ENCODE results near the gene LITAF. TPM values are rescaled to one million over a fixed set of nuclear protein-coding genes. Genes with fewer than 3 reads are reported as not detected.
"Not testable (repeated sequence)": the region's sequence is repeated elsewhere in the genome, so short reads cannot be mapped to it uniquely, and the experiment has no call there.

The LITAF gene
- polyA plus RNA-seq, 1 donor: 30.5 TPM

DNA sequence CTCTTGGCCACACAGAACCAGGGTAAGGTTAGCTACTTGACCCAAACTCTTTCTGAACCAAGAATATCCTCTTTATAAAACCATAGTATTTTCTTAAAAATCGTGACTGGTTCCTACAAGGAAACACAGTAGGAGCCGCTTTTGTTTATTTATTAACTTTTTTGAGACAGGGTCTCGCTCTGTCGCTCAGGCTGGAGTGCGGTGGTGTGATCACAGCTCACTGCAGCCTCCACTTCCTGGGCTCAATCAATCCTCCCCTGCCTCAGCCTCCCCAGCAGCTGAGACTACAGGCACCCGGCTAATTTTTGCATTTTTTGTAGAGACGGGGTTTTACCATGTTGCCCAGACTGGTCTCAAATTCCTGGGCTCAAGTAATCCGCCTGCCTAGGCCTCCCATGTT lies 14.7 kb upstream of the LITAF start:
- no peak for DNase-seq (ENCODE audit: low read depth)

DNA sequence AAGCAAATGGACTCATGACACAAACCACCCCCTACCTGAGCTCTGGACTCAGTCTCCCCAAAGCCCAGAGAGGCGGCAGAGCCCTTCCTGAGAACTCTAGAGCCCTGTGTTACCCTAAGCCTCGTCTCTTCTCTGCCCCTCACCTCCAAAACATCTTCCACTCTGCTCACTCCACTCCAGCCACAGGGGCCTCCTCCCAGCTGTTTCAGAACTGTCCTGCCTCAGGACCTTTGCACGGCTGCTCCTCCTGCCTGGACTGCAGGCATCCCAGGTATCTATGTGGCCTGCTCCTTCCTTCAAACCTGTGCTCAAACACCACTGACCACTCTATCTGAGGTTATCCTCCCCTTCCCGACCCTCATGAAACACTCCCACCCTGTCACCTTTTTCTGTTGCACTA lies 12.9 kb upstream of the LITAF start:
- DNase-seq (ENCODE audit: low read depth): no peak

DNA sequence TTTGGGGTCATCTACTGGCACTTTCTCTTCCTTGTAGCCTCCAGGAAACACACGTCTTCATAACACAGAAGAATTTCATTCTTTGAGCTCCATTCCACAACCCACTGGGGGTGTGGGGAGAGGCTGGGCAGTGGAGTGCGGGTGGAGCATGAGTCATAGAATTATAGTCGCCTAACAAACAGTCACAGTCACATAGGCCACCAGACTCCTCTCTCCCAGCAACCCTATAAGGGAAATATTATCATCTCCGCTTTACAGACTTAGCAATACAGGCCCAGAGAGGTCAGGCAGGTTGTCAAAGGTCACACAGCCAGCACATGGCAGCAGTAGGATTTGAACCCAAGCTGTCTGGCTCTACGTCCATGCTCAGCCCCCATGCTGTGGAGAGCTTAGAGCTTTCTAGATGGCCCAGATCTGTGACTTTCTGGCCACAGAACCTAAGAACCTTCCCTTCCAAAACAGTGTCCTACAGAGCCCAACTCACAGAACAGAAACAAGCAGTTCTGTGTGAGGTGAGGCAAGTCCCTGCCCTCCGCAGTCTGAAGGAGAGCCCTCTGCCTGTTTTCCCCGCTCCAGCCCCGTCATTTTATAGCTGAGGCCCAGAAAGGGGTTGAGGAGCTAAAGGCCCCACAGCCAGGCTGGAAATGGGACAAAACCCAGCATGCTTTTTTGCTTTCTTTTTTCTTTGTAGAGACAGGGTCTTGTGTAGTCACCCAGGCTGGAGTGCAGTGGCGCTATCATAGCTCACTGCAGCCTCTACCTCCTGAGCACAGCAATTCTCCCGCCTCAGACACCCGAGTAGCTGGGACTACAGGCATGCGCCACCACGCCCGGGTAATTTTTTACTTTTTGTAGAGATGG lies 10.7 kb upstream of the LITAF start:
- DNase-seq (ENCODE audit: low read depth): no peak

DNA sequence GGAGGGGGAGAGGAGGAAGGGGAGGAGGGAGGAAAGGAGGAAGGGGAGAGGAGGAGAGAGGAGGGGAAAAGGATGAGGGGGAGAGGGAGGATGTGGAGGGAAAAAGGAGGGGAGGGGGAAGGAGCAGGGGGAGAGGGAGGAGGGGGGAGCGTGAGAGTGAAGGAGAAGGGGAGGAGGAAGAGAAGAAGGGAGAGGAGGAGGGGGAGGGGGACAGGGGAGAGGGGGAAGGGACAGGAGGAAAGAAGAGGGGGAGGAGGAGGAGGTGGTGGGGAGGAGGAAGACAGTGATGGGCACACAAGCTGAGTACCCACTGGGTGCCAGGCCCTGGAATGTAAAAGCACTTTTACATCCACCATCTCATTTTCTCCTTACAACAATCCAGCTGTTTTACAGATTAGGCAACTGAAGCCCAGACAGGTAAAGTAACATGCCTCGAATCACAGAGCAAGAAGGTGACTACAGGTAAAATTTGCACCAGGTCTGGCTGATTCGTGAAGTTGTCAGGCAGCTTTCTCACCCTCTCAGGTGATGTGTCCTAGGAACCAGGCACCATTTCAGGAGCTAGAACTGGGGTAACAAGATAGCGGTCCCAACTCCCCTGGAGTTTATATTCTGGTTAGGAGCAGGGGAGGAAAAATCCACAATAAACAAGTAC lies 10.0 kb upstream of the LITAF start:
- no peak for DNase-seq (ENCODE audit: low read depth)

DNA sequence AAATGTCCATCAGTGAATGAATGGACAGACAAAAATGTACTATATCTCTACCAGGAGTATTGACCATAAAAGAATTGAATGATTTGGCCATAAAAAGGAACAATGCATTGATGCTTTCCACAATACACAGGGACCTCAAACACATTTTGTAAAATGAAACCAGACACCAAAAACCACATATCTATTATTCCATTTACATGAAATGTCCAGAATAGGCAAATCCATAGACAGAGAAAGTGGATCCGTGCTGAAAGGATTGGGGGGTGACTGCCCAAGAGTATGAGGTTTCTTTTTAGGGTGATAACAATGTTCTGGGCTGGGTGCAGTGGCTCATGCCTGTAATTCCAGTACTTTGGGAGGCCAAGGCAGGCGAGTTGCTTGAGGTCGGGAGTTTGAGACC lies 6.9 kb upstream of the LITAF start:
- no peak for DNase-seq (ENCODE audit: low read depth)

DNA sequence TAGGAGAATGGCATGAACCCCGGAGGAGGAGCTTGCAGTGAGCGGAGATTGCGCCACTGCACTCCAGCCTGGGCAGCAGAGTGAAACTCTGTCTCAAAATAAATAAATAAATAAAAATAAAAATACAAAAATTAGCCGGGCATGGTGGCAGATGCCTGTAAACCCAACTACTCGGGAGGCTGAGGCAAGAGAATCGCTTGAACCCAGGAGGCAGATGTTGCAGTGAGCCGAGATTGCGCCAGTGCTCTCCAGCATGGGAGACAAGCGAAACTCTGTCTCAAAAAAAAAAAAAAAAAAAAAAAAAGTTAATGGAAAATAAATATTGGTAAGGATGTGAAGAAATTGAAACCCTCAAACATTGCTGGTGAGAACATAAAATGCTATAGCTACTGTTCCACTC lies 6.4 kb upstream of the LITAF start:
- not testable (repeated sequence) for DNase-seq (ENCODE audit: low read depth)

DNA sequence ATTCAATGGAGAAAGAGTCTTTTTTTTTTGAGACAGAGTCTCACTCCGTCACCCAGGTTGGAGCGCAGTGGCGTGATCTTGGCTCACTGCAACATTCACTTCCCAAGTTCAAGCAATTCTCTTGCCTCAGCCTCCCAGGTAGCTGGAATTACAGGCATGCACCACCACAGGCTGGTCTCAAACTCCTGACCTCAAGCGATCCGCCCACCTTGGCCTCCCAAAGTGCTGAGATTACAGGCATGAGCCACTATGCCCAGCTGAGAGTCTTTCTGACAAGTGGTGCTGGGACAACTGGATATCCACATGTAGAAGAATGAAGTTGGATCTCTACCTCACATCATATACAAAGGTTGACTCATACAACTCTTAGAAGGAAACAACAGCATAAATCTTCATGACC lies 4.9 kb upstream of the LITAF start:
- DNase-seq (ENCODE audit: low read depth): not testable (repeated sequence)

DNA sequence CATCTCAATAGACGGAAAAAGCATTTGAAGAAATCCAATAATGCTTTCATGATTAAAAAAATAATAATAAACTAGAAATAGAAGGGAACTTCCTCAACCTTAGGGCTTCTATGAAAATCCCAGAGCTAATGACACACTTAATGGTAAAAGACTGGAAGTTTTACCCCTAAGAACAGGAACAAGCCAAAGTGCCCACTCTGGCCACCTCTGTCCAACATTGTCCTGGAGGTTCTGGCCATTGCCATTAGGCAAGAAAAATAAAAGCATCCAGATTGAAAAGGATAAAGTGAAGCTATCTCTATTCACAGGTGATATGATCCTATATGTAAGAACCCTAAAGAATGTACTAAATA lies 2.5 kb upstream of the LITAF start:
- no peak for DNase-seq (ENCODE audit: low read depth)

DNA sequence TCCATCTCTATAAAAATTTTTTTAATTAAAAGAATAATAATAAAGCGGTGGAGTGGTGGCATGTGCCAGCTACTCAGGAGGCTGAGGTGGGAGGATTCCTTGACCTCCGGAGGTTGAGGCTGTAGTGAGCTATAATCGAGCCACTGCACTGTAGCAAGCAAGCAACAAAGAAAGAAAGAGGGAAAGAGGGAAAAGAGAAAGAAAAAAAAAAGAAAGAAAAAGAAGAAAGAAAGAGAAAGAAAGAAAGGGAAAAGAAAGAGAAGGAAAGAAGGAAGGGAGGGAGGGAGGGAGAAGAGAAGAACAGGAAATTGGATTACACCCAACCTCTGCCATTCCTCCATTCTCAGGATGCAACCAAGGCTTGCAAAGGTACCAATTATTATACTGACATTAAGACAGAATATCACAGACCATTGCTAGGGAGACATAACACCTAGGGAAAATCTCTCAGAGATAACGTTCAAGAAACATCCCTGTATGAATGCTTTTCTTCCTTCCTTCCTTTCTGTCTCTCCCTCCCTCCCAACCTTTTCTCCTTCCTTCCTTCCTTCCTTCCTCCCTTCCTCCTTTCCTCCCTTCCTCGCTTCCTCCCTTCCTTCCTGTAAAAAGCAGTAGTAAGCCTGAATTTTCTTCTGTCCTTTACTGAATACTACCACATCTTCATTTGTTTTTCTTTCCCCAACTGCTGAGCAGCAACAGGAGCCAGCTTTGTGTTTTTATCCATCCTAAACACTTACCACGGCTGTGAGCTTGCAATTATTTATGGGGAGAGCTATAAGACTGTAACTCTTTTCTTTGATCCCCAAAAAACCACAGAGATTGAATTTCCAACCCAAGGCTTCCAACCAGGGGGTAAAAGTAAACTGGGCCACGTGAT lies 1.8 kb upstream of the LITAF start:
- no peak for DNase-seq (ENCODE audit: low read depth)

DNA sequence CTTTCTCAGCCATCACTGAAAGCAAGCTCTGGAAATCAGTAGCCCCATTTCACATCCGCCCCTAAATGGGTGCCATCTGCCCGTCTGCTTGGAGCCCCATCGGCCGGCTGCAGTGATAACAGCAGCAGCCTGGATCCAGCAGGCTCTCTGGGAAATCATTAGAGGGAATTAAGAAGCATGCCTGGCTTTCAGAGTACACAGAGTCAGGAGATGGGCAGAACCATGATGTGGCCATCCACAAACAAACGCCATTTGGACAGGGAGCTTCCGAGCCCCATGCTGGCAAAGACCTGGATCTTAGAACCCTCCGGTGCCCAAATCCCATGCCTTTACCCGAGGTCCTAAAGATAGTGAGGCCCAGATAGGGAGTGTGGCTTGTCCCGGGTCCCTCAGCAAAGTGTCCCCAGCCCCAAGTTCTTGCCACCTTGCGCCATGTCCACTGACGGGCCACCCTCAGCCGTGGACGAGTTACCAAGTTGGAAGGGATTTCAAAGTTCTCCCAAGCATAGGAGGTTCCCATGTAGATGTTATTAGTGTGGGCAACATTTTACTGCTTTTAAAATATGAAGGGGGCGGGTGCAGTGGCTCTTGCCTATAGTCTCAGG lies 1.0 kb upstream of the LITAF start:
- no peak for DNase-seq (ENCODE audit: low read depth)

DNA sequence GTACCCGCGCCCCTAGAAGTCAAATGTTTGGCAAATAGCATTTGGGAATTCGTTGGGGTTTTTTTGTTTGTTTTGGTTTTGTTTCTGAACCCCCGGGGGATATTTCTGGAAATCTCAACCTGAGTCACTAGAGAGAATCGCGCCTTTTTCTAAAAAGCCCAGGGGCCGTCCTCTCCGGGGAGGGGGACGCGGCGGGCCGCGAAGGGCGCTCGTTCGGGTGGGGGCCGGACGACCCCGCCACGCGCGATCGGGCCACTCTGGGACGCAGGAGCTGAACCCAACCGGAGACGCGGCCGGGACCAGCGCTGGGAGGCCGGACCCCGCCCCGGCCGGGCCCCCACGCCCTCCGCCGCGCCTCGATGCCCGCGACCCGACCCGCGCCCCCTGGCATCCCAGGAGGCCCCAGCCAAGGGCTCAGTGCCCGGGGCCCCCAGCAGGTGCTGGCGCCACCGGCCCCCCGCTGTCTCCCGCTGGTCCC lies 302 bp downstream of the LITAF start:
- no peak for DNase-seq (ENCODE audit: low read depth)

DNA sequence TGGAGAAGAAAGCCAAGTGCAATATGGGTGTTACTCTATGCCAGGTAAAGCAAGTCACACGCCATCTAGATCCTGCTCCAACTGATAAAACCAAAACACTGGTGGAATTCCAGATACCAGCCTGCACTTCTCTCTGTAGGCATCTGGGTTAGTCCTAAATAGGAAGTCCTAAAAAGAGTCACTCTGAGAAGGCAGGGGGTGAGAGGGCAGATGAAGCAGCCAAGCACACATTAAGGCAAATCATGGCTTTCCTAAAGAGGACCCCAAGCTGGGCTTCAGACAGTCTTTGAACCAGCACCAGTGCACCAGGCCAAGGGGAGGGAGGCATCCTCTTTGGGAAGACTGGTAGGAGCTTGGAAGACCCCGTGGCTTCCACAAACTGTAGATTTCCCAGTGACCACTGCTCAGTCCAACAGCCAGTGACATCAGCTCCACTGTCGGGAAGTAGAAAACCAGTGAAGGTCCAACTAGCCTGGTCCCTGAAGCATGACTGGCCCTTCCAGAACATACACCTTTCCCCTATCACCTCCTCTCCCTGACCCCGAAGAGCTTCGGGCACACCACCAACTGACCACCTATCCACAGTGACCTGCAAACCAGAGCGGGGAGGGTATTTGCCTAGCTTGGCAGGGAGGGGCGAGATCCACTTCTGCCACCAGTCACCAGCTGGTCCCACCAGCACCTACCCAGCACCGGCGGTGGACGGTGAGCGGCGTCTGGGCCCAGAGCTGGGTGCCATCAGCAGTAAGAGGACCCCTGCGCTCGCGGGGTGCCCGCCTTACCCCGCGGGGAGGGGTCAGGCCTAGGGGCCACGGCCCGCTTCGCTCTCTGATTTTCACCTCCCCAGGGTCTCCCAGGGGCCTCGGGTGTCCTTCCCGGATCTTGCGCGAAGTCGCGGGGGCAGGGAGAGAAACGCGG lies 1.0 kb downstream of the LITAF start:
- DNase-seq (ENCODE audit: low read depth): no peak

DNA sequence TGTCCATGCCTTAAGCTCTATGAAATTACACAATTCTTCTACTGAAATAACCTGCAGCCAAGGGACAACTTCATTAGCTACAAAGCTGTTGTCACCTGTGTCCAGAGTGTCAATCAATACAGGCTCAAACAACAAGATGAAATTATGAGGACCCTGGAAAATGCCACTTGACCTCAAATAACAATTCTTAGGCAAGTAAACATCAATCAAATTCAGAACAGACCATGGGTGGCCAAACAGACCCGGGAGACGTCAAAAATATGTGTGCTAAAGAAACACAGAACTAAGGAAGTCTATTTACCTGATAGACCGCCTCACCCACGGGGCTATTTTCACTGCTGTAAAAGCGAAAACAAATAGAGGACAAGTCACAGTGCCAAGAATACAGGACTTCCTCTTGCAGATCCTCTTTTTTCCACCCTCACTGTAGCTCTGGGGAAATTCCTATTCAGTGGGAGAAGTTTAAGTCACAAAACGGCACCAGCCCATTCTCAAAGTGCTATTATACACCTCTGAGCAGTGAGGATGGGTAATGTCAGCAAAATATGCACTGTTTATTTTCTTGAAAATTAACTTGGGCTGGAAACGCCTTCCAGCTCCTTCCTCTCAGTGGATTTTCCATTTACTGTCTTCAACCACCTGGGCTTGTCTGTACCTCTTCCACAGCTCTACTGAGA lies 2.7 kb downstream of the LITAF start:
- no peak for DNase-seq (ENCODE audit: low read depth)

DNA sequence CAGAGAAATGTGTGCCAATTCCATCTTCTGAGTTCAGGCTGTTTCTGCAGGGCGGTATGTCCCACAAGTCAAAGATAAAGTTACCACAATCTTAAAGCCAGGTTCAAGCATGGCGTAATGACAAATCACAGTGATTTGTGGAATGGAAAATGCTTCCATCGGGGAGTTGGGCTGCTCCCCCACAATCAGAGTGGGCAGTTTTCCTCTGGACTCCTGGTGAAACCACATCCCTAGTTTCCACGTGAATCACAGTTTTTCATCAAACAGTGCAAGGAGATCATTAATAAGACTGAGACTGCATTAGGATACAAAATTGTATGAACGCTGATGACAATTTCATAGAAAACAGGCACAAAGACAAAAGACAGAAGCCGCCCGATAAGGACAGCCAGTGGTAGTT lies 3.6 kb downstream of the LITAF start:
- DNase-seq (ENCODE audit: low read depth): no peak

DNA sequence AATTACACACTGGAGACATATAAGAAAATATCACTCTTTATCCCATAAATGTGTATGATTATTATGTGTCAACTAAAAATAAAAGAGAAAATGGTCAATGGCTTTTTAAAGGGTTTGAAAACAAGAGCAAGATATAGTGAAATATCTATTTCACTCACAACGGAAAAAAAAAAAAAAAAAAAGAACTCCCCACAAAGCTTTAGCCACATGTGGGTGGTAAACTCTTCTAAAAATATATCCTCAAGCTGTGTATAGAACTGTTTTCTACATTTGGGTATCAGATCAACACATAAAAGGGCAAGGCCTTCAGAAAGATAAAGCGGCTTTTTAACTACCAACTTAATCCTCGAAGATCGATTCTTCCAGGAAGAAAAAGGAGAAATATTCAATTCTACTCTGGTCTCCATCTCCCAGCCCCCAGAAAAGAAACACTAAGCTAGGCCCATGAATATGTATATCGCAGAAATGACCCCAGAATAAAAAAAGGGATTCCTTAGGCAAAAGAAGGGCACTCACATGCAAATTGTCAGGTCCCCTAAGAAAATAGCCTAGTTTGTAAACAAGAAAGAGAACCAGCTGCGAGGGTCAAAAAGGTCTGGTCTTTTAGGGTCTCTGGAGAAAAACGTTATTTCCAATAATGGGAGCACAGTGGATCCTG lies 4.4 kb downstream of the LITAF start:
- DNase-seq (ENCODE audit: low read depth): no peak

DNA sequence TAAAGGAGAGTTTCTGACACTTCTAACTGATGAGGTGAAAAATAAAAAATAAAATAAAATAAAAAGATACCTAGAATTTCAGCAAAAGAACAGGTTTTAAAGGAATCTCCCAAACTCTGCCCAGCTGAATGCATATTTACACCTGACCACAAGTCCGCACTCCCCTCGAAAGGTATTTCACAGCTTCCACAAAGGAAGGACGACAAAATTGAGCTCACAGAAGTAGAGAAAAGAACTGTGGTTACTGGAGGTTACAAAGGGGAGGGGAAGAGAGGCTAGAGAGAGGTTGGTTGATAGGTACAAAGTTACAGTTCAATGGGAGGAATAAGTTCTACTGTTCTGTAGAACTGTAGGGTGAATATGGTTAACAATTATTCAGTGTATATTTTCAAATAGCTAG lies 5.0 kb downstream of the LITAF start:
- DNase-seq (ENCODE audit: low read depth): no peak

DNA sequence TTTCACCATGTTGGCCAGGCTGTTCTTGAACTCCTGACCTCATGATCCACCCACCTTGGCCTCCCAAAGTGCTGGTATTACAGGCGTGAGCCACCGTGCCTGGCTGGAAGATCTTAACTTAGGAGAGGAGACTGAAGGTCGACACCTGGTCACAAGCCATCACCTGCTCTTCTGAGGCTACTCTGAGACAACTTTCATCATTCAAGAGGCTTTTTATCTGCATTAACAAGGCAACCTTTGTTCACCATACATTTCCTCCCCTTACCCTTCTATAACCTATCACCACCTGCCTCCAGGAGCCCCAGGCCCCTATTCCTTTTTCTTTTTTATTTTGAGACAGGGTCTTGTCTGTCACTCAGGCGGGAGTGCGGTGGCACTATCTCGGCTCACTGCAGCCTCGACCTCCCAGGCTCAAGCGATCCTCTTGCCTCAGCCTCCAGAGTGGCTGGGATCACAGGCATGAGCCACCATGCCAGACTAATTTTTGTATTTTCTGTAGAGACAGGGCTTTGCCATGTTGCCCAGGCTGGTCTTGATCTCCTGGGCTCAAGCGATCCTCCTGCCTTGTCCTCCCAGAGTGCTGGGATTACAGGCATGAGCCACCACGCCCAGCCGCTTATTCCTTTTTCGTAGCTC lies 6.2 kb downstream of the LITAF start:
- DNase-seq (ENCODE audit: low read depth): no peak

DNA sequence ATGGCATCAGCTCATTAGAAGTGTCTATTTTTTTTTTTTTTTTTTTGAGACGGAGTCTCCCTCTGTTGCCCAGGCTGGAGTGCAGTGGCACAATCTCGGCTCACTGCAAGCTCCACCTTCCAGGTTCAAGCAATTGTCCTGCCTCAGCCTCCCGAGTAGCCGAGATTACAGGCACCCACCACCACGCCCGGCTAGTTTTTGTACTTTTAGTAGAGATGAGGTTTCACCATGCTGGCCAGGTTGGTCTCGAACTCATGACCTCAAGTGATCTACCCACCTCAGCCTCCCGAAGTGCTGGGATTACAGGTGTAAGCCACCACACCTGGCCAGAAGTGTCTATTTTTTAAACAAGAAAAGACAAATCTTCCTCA lies 9.4 kb downstream of the LITAF start:
- DNase-seq (ENCODE audit: low read depth): not testable (repeated sequence)
